NCI-H345 treated with DMSO at 0.1 percent for 48 hours (cell line): ENCODE measurements around the gene PLD3.
"Not testable (repeated sequence)": the region's sequence is repeated elsewhere in the genome, so short reads cannot be mapped to it uniquely, and the experiment has no call there.

ENCODE experiments used
- DNase-seq: peaks from one replicate; lab custom pipeline; 2025; ENCODE audit not compliant: unreplicated experiment; lab: John Stamatoyannopoulos, UW

PLD3 gene

DNA sequence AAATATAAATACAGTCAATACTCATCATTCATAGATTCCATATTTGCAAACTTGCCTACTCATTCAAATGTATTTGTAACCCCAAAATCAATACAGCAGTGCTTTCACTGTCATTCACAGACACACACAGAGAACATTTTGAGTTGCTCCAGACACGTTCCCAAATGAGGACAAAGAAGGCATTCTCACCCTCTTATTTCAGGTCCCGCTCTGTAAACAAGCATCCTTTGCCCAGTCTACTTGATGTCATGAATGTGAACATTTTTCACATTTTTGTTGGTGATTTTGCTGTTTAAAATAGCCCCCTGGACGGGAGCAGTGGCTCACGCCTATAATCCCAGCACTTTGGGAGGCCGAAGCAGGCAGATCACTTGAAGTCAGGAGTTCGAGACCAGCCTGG is 15.8 kb upstream of the PLD3 start:
- no peak for DNase-seq

DNA sequence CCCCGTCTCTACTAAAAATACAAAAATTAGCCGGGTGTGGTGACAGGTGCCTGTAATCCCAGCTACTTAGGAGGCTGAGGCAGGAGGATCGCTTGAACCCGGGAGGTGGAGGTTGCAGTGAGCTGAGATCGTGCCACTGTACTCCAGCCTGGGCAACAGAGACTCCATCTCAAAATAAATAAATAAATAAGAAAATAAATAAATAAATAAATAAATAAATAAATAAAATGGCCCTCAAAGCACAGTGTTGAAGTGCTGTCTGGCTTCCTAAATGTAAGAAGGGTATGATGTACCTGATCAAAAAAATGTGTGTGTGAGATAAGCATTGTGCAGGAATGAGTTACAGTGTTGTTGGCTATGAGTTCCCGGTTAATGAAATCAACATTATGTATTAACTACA is 15.4 kb upstream of the PLD3 start:
- DNase-seq, result not testable (repeated sequence)

DNA sequence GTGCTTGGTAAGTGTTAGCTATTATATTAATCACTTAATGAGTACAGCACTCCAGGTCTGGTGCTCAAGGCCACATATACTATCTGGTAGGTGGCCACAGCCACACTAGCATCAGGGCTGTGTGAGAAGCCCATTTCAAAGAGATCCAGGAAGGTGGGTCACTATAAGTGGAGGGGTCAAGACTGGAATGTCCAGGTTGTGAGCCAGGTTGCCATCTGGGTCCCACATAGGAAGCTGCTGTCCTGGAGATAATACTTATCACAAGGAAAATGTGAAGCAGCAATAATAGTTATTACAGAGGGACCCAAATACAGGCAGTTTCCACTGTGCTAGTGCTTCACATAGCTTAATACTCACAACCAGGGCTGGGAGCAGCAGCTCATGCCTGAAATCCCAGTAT is 13.4 kb upstream of the PLD3 start:
- DNase-seq, result no peak

DNA sequence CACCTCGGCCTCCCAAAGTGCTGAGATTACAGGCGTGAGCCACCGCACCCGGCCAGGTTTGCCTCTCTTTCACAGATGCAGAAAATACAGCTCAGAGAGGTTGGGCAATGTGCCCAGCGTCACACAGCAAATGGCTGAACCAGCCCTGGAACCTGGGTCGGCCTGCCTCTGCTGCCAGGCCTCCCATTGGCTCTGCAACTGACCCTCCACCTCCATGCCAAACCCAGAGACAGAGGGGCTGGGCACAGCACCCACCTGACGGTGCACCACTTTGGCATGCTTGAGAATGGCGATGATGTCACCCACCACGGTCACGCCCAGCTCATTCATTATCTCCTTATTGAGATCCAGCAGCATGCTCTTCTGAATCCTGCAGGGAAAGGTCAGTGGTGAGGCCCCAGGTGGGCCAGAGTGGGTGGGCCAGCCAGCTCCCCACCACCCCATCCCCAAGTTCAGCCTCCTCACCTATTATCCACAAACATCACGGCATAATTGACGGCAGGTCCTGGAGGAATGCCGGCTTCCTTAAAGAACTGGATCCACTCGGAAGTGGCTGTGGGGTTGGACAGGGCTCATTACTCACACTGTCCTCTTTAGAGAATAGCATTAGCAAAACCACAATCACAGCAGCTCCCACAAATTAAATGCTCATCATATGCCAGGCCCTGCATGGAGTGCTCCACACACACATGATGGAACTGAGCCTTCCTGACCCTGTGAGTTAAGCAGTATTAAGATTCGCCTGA is 12.5 kb upstream of the PLD3 start:
- no peak for DNase-seq

DNA sequence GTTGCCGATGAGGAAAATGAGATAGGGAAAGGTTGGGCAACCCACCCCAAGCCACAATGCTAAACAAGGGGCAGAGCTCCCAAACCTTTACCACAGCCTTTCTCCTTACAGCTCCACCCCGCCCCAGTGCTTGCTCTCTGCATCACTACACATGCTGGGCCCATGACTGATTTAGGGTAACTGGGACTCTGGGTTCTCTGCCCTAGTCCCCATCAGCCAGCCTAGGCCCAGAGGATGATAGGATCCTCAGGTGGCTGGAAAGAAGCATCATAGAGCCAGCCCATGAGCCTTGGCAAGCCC is 11.9 kb upstream of the PLD3 start:
- no peak for DNase-seq

DNA sequence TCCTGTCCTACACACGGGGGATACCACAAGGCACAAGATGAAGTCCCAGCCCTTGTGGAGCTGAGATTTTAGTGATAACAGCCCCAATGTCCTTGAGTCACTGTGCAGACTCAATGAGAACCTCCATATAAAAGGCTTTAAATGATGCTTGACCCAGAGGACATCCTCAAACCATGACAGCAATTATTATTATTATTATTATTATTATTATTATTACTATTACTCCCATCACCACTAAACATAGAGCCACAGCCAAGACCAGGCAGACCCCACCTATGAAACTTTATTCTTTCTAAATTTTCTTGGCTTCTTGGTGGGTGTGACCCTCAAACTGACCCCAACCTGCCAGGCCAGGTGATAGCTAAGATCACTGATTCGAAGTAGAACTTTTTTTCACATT is 11.4 kb upstream of the PLD3 start:
- DNase-seq, result no peak

DNA sequence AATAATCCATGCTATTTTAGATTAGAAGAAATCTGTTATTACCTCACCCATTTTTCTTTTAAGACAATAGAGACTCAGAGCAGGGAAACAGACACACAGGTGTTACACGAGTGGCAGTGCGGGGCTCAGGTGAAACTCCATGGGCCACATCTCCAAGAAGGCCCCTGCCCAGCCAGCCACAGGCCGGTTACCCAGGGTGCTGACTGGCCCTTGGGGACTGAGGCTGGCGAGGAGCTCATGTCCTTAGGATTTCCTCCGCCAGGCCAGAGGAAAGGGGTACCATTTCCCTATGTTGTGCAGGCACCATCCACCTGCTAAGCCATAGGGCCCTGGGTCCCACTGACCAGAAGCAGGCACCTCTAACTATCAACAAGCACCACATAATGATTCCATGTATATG is 10.9 kb upstream of the PLD3 start:
- no peak for DNase-seq

DNA sequence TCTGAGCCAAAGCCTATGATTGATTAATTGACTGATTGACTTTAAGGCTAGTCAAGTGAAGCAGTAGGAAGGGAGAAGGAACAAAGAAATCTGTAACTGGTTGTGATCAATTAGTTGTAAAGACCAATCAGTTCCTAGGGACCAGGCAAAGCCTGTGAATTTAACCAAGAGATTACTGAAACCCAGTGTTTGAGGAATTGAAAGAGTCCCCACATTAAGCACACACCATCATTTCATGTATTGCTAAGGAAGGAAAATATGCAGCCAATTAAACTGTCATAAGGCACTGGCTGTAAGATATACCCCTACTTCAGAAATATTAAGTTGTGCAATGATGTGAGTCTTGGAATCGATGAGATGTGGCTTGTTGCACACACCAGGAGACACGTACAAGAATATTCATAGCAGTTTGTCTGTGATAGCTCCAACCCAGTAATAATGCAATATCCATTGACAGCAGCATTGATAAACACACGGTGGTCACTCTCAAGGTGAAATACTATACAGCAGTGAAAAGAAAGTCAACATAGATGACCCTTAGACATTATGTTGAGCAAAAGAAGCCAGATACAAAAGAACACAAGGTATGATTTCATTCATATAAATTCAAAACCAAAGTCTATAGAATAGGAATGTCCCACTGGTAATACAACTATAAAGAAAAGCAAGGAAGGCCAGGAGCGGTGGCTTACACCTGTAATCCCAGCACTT is 9.3 kb upstream of the PLD3 start:
- no peak for DNase-seq

DNA sequence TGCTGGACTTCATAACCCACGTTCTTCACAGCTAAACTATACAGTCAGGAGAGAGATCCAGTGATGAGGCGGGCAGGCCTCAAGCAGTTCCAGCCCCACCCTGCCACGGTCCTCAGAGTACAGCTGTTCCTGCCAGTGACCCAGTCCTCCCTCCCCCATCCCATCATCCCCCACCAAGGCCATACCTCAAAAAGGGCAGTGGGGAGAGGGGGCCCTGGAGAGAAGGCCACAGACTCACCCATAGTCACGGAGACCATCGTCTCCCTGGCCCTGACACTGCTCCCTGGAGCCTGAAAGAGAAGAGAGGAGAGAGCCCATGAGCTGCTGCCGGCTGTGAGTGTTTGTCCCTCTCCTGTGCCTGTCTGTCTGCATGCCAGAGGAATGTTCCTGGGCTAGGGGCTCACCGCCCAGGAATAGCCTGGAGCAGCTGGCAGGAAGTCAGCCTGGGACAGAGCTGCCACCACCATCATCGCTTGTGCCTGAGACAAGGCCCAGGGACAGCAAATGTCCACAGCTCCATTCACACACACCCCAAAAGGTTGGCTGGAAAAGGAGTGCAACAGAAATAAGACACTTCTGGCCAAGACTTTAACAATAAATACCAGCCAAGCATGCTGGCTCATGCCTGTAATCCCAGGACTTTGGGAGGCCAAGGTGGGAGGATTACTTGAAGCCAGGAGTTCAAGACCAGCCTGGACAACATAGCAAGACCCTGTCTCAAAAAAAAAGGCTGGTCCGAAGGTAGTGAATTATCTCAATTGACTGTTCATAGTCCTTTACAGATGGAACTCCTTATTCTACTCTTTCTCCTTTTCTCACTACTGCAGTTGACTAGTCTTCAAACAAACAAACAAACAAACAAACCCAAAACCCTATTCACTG is 6.7 kb upstream of the PLD3 start:
- no peak for DNase-seq

DNA sequence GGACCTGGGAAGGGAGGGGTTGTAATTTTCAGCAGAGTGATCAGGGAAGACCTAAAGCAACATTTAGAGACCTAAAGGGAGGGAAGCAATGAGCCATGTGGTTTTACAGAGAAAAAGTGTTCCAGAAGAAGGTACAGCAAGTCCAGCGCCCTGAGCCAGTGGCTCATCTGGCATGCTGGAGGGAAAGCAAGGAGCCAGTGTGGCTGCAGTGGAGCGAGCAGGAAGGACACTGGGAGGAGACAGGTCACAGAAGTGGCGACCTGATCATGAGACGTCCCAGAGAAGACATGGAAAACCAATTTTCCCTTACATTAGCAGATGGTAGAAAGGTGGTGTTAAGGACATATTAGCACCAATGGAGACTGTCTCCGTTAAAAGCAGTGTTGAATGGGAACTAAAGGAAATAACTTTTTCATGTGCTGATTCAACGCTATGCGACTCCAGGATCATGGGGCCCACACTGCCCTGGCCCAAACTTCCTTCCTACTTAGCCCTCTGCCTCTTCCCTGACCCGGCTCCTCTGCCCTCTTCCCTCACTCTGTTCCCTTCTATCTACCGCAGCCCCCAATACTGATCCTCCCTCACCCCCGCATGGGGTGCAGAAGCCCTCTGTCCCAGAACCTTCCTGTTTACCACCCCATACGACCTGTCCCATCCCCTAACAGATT is 5.7 kb upstream of the PLD3 start:
- no peak for DNase-seq

DNA sequence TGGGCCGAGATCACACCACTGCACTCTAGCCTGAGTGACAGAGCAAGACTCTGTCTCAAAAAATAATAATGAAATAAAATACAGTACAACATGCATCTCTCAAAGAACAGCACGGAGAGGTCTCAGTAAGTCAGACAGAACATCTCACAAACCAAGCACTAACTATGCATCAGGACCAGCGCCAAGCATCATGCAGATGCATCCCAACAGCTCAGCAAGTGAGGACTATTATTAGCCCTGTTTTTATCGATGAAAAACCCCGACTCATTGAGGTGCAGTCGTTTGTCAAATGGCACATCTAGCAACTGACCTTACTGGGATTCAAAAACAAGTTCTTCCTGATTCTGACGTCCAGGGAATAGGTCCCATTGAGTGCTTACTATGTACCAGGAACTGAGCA is 4.1 kb upstream of the PLD3 start:
- DNase-seq, result no peak

DNA sequence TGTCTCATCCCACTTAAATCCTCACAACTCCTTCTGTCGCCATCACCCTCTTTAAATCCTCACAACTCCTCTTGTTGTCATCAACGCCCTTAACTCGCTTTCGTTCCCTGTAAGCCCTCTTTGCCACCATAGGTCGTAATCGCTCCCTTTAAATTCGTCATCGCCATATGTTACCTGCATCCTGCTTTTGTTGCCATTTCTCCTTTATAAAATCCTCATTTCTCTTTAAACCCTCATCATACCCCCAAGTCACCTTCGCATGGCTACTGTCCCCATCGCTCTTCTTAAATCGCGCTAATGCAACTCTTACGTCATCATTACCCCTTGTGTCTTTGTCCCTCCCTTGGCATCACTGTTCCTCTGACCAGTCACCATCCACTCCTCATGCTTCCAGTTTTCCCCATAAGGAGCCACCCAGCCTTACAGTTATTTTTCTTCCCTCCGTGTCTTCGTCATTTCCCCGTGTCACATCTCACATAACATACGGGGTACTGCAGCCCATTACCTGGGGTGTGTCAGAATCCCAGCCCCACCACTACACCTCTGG is 539 bp downstream of the PLD3 start:
- peak; percentile 31 for DNase-seq

DNA sequence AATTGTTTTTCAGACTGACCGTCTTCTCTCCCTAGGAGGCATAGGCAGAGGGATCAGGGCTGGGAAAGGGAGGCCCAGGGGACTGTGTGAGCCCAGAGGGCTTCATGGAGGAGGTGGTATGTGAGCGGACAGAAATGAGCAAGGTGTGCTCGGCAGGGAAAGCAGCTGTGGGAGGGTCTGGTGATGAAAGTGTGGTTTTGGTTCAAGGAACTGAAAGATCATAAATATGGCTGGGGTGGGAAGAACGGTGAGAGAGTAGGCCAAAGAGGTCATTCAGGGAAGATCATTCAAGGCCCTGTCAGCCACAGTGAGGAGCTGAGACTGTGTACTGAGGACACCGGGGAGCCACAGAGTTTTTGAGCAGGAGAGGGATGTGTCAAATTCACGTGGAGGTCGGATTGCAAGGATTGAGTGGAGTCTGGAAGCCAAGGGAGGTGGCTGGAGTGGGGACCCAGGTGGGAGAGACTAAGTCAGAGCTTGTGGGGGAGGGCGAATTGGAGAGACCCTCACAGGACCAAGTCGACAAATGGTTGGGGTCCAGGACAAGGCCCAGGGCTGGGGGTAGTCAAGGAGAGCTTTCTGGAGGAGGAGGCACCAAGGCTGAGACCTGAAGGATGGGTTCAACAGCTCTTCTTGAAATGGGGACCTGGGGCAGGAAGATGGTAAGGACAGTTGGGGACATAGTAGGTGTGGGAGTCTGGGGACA is 7.6 kb downstream of the PLD3 start:
- DNase-seq, result no peak

DNA sequence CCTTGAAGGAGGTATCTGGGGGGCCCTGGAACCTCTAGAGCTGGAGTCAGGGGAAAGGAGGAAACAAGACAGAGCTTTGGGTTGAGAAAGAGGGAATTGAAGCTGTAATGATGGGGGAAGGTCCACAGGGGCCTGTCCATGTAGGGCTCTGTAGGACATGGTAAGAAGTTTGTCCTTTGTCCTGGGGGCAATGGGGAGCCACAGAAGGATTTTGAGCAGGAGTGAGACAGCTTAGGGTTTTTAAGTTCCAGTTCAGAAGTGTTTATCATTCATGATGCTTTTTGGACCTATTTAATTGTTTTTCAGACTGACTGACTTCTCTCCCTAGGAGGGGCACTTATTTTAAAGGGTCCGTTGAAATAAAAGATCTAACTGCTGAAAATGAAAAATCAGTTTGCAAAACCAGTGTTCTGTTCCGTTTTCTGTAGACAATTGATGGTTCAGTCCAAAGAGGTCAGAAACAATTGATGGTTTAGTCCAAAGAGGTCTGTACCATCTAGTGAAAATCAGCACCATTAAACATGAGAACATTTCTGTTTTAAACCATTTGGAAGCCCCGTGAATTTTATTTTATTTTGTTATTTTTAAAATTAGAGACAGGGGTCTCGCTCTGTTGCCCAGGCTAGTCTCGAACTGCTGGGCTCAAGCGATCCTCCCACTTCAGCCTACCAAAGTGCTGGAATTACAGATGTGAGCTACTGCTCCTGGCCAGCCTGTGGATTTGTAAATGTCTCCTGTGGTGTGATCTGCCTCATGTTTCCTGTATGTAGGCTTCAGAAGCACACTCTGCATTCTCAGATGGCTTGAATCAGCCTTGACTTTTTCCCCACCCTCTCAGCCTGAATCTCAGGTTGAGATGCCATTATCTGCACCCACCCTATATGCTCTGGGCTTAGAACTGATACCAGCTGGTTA is 8.4 kb downstream of the PLD3 start:
- no peak for DNase-seq

DNA sequence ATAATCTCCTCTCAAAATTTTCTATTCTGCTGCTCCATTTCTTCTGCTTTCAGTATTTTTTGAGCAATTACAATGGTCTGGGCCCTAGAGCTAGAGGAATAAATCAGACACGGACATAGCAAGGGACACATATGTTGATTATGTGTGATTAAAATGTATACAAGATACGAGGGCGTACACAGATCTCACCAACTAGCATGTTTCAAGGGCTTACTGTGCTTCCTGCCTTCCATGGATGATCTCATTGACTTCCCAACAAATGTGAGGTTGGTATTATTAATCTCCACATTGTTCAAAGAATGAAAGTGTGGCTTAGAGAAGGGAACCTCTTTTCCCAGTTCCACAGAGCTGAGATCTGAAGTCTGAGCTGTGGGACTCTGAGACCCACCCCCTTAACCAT is 9.1 kb downstream of the PLD3 start:
- DNase-seq, result no peak

DNA sequence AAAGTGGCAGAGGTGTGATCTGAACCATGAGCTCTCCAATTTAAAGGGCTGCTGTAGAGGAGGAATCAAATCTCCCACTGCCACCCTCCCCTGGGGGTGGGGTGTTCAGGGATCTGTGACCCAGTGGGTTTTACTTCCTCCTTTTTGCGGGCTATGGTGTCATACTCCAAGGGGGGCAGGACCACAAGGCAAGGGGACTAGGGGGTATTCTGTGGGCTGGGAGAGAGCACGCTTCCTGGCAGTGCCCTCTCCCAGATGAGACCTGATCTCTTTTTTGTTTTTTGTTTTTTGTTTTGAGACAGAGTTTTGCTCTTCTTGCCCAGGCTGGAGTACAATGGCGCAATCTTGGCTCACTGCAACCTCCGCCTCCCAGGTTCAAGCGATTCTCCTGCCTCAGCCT is 10.3 kb downstream of the PLD3 start:
- no peak for DNase-seq

DNA sequence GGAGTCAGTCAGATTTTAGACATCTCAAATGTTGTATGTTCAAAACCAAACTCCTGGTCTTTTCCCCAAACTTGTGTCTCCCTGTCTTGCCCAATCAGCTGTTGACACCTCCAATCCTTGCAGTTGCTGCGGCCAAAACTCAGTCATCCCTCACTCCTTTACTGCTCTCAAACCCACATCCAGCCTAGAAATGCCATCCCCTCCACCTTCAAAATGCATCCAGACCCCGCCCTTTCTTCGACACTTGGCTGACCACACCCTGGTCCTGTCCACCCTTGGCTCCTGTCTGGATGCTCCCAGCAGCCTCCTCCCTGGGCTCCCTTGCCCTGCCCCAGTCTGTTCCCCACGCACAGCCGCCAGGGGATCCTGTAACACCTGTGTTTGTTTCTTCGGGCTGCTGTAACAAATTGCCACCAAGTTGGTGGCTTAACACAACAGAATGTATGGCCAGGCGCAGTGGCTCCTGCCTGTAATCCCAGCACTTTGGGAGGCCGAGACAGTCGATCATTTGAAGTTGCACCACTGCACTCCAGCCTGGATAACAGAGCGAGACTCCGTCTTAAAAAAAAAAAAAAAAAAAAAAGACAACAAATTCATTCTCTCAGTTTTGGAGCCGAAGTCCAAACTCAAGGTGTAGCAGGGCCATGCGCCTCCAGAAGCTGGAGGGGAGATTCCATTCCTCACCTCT is 11.7 kb downstream of the PLD3 start:
- no peak for DNase-seq

DNA sequence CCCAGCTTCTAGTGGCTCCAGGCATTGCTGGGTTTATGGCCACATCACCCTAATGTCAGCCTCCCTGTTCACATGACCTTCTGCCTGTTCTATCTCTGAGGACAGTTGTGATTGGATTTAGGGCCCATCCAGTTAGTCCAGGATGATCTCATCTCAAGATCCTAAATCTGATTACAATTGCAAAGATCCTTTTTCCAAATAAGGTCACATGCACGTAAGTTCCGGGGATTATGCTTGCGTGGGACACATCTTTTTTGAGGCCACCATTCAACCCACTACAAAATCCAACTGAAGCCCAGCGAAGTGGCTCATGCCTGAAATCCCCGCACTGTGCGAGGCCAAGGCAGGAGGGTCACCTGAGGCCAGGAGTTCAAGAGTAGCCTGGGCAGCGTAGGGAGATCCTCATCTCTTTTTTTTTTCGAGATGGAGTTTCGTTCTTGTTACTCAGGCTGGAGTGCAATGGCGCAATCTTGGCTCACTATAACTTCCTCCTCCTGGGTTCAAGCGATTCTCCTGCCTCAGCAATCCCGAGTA is 12.3 kb downstream of the PLD3 start:
- DNase-seq, result no peak

DNA sequence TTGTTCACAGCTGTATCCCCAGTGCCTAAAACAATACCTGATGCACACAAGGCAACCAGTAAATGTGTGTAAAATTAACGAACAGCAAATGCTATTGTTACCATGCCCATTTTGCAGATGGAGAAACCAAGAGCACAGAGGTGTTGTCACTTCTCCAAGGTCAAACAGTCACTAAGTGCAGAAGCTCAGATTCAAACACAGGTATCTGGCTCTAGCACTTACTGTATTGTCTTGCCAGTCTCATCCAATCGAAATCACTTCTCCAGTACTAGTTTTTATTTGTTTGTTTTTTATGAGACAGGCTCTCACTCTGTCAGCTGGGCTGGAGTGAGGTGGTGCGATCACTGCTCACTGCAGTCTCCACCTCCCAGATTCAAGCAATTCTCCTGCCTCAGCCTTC is 13.7 kb downstream of the PLD3 start:
- no peak for DNase-seq
